Upper lobe of left lung (tissue), 4 donors: ENCODE measurements around the gene CD99L2.

Experiments used
- CTCF ChIP-seq, 6 experiments: fragments of 450-650 bp in 4 of 6; fragments of 200-600 bp in 2 of 6; sonication (generic) in 2 of 6; IDR thresholded peaks; one replicate each; pipeline ENCODE4 v1.5.1; 2016 to 2019; ENCODE audit warnings: antibody characterized with exemption in 6 of 6
- EP300 ChIP-seq, 4 donors: sonication (generic); formaldehyde crosslinking; IDR thresholded peaks; one replicate each; pipeline ENCODE4 v1.5.1; 2017; ENCODE audit warnings: antibody characterized with exemption in 4 of 4, control low read depth in 2 of 4
- POLR2A ChIP-seq, 4 donors: fragments of 450-650 bp; IDR thresholded peaks; one replicate each; pipeline ENCODE4 v1.5.1; 2016 to 2017; ENCODE audit warnings: antibody characterized with exemption in 4 of 4, mild to moderate bottlenecking in 2 of 4
- POLR2AphosphoS5 ChIP-seq, 2 donors: sonication (generic); formaldehyde crosslinking; IDR thresholded peaks; one replicate each; pipeline ENCODE4 v1.5.1; 2017; ENCODE audit warnings: antibody characterized with exemption in 2 of 2

DNA sequence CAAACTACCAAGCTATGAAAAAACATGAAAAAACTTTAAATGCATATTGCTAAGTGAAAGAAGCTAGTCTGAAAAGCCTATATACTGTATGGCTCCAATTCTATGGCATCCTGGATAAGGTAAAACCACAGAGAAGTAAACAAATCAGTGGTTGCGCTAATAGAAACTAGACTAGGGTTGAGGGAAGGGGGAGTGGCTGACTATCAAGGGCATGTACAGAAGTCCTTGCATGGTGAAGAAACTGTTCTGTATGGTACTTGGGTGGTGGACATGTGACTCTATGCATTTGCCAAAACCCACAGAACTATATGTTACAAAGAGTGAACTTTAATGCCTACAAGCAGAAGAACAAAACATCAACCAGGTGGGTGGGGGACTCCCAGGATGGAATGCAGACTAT is 108.4 kb downstream of the CD99L2 start:
- TF ChIP-seq CTCF (IDR thresholded peaks at IDR 0.05) (no peak), EP300 (IDR thresholded peaks at IDR 0.05) (no peak), POLR2A (IDR thresholded peaks at IDR 0.05) (no peak), POLR2AphosphoS5 (IDR thresholded peaks at IDR 0.05) (no peak)
